ENCODE measurements around the gene KCNH6.

The KCNH6 gene

DNA sequence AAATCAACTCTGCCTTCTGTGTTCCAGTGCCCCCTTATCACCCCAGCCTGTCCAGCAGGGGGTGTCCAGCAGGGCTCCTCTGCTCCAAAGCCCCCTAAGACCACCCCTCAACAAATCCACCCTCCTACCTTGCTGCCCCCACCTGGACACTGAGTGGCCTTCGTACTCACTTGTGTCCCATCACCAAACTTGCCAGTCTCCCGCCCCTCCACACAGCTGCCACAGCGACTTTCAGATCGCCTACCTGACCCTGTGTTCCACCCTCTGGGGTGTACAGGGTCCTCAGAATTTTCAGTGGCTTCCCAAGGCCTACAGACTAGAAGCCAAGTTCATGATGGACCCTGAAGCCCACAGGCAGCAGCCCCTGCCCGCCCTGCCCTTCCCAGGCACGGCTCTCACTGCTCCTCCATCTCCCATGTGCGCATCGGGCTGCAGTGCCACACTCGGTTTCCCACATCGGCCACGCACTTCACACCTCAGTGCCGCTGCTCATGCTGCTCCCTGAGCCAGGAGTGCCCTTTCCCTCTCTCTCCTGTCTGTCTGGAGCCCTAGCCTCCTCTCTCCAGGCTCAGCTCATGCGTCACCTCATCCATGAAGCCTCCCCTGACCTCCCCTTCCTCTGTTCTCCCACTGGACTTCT is 11.8 kb downstream of the KCNH6 start:
- DNase-seq = no peak

DNA sequence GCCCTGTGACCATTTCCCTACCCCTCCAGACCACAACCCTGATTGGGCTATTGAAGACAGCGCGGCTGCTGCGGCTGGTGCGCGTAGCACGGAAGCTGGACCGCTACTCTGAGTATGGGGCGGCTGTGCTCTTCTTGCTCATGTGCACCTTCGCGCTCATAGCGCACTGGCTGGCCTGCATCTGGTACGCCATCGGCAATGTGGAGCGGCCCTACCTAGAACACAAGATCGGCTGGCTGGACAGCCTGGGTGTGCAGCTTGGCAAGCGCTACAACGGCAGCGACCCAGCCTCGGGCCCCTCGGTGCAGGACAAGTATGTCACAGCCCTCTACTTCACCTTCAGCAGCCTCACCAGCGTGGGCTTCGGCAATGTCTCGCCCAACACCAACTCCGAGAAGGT is 12.5 kb downstream of the KCNH6 start:
- DNase-seq = no peak

DNA sequence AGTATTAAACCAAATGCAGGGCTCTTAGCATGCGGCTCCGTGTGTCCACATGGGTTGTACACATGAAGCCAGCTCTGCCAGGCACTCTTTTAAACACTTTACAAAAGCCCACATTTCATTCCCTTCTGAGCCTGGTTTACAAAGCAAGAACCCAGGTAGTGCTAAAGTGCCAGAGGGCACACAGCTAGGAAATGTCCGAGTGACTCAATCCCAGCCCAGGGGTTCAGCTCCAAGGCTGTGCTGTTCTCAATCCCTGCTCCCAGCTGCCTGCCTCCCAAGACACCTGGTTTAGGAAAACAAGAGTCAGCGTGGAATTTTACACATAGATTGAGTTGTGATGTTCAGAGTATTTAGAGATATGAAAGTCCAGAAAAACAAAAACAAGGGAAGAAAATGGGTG is 13.8 kb downstream of the KCNH6 start:
- DNase-seq = no peak

DNA sequence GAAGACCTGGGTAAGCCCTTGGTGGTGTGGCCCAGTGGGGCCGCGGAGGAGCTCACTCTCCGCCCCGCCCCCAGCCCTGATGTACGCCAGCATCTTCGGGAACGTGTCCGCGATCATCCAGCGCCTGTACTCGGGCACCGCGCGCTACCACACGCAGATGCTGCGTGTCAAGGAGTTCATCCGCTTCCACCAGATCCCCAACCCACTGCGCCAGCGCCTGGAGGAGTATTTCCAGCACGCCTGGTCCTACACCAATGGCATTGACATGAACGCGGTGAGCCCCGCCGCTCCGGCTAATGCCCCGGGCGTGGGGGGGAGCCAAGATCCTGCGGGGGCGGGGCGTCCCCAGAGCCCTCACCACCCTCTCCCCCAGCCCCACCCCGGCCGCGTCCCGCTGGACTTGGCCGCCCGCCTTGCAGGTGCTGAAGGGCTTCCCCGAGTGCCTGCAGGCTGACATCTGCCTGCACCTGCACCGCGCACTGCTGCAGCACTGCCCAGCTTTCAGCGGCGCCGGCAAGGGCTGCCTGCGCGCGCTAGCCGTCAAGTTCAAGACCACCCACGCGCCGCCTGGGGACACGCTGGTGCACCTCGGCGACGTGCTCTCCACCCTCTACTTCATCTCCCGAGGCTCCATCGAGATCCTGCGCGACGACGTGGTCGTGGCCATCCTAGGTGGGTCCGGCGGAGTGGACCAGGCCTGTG is 15.0 kb downstream of the KCNH6 start:
- DNase-seq = no peak

DNA sequence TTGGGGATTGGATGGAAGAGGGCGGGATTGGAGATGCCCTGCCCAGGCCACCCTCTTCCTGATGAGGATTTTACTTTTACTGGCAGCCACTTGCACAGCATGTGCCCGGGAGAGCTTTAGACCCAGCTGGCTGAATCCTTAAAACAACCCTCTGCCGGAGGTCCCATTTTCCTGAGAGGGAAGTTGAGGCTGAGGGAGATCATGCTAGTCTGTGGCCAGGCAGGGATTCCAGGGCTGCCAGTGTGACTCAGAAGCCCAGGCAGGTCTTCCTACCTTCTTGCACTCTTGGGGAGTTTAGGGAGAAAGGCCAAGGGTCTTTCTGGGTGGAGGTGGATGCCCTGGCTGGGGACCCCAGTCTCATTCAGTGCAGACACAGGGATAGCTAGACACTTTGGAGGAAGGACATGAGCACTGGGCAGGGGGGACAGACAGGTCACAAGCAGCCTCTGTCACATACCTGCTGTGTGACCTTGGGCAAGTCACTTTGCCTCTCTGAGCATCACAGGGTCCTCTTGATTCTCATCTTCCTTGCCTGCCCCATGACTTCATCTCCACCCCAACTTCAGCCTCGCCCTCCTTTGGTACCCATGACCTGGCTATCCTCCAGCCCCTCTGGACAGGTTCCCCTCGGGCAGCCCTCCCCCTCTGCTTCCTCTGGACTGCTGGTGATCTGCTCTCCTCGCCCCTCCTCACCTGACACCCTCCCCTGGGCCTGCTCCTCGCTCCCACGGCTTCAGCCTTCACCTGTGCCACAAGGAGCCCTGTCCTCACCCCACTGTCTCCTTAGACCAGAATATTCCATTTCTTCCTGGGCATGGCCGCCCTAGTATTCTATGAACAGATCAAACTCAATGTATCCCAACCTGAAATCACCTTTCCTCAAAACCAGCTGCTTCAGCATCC is 15.8 kb downstream of the KCNH6 start:
- no peak for DNase-seq

DNA sequence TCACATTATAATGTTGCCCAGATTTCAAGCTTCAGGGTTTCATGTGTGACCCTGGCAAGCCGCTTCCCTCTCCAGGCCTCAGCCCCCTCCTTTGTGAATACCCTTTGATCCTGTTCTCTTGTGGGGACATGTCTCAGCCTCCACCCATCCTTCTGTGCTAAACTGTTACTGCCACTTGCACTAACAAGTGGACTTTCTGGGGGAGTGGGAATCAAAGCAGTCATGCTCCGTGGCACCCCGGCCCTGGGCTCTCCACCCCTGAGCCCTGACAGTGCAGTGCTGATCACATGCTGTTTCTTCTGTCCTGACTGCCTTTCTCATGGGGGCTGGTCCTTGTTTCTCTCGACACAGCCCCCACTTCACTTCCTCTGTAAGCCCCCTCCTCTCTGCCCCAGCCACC is 17.4 kb downstream of the KCNH6 start:
- no peak for DNase-seq

DNA sequence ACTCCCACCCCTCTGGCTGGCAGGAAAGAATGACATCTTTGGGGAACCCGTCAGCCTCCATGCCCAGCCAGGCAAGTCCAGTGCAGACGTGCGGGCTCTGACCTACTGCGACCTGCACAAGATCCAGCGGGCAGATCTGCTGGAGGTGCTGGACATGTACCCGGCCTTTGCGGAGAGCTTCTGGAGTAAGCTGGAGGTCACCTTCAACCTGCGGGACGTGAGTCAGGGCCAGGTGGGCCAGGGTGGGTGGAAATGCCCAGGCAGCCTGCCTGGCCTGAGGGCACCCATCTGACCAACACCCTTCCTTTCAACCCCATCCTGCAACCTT is 19.0 kb downstream of the KCNH6 start:
- no peak for DNase-seq

DNA sequence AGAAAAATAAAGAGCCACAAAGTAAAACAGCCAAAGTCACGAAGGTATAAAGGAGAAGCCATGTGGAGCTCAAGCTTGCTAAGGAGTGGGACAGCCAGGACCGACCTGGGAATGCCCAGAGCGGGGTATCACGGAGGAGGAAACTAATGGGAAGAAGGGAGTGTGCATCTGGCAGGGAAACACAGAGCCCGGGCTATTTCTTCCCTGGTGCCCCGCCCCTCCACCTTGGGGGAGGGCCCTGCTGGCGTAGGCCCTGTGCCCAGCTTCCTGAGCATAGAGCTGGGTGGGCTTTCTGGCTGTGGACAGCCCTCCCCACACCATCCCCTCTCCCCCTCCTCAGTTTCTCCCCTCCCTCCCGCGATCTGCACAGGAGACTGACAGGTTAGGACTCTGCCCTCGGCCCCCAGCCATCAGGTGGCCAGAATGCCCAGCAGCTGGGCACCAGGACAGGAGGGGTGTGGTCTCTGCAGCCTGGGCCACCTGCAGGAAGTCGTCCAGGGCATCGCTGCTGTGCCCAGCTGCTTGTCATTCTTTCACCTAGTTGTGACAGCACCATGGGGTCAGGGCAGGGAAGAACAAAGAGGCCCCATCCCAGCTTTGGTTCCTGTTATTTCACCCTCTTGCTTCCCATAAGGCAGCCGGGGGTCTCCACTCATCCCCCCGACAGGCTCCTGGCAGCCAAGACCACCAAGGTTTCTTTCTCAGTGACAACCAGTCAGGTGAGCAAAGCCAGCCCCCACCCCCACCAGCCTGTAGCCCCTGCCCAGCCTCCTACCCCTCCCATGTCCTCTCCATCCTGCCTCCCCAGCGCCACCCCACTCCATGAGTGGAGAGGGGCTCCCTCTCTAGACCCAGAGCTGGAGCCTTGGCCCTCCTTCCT is 20.0 kb downstream of the KCNH6 start:
- no peak for DNase-seq

DNA sequence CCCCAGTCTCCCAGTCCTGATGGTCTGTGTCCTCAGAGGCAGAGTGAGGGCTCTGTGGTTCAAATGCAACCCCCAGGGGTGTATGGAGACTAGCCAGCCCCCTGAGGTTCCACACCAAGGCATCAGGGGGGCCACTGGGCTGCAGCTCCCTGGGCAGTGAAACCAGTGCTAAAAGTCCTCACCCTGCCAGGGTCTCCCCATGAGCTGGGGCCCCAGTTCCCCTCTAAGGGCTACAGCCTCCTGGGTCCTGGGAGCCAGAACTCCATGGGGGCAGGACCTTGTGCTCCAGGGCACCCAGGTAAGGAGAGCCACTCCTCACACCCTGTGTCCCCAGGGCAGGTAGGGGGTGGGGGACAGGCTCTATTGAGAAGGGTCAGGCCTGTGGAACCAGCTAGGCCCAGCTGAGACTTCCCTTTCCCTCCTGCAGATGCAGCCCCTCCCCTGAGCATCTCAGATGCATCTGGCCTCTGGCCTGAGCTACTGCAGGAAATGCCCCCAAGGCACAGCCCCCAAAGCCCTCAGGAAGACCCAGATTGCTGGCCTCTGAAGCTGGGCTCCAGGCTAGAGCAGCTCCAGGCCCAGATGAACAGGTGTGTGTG is 20.8 kb downstream of the KCNH6 start:
- DNase-seq = no peak

DNA sequence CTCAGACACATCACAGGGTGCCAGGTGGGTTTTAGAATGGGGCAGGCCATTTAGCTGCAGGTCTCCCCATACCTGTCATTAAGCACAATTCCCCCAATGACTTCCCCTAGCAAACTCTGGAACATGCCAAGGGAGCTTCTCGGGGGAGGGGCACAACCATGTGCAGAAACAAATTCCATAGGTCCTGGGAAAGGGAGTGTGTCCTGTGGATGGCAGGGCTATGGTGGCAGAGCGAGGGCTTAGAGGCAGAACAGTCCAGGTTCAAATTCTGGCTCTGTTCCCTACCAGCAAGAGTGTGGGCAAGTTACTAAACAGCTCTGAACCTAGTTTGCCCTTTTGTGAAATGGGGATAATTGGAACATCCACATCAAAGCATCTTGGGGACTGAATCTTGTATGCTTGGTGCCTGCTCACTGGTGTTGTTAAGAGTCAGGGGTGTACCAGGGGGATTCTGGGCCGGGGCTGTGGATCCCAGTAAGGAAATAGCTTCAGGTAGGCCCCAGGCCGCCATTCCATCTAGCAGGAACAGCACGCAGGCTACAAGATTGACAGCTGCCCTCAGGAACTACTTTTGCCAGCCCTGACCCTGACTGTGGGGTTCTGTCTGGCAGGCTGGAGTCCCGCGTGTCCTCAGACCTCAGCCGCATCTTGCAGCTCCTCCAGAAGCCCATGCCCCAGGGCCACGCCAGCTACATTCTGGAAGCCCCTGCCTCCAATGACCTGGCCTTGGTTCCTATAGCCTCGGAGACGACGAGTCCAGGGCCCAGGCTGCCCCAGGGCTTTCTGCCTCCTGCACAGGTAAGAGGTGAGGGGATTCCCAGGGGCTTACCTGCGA is 21.5 kb downstream of the KCNH6 start:
- DNase-seq = no peak

DNA sequence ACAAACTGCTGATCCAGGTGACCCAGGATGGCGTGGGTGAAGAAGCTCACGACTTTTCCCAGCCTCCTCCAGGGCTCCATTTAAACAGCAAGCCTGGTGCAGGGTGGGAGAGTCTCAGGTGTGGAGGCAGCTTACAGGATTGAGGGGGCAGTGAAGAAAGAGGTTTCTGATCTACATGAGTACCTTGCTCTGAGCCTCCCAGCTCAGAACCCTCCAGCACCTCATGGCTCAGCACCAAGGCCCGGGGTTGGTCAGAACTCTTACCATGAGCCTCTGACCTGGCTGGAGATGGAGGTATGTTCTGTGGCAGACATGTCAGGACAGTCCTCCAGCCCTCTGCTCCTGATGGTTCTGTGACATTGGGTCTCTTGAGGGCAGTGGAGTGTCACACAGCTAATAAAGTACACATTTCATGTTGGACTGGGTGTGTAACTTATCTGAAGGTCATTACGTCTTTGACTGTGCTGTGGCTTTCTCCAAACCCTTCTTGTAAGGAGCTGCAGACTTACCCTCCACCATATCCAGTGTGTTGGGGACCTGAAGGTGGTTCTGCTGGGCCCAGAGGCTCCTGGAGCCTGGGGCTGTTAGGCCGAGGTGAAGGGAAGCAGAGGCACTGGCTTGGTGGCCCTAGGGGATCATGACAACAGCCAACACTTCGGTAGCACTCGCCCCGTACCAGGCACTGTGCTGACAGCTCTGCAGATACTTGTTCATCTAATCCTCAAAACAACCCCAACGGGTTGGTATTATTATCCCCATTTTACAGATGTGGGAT is 23.3 kb downstream of the KCNH6 start:
- no peak for DNase-seq

DNA sequence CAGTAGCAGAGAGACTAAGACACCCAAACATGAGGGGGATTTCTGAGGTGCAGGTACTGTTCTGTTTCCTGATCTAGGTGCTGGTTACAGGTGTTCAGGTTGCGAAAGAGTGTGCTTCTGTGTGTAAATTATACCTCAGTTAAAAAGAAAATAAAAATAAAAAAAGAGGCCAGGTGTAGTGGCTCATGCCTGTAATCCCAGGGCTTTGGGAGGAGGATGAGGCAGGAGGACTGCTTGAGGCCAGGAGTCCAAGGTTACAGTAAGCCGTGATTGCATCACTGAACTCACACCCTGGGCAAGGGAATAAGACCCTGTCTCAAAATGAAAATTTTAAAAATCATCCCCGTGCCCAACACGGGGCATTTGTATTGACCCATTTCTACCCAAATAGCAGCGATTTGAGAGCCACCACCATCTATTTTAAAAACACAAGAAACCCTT is 23.9 kb downstream of the KCNH6 start:
- DNase-seq = no peak

DNA sequence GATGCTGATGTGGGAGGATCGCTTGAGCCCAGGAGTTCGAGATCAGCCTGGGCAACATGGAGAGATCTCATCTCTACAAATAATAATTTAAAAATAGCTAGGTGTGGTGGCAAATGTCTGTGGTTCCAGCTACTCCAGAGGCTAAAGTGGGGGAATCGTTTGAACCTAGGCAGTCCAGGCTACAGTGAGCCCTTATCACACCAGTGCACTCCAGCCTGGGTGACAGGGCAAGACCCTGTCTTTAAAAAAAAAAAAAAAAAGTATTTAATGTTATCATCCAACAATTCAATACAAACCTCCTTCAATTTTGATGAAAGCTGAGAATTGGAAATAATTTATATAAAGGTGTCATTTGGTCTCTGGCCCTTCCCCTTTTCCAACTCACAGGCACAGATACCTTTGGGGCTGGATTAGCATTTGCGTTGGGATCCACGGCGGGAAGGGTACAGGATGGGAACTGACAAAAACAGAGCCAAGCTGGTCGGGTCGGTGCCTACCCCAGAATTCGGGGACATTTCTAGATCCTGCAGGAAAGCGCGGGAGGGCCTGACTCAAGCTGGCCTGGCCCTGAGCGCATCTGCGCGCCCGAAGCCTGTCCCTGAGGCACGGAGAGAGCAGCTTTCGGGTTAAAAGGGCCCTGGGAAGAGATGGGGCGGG is 26.3 kb downstream of the KCNH6 start:
- no peak for DNase-seq

DNA sequence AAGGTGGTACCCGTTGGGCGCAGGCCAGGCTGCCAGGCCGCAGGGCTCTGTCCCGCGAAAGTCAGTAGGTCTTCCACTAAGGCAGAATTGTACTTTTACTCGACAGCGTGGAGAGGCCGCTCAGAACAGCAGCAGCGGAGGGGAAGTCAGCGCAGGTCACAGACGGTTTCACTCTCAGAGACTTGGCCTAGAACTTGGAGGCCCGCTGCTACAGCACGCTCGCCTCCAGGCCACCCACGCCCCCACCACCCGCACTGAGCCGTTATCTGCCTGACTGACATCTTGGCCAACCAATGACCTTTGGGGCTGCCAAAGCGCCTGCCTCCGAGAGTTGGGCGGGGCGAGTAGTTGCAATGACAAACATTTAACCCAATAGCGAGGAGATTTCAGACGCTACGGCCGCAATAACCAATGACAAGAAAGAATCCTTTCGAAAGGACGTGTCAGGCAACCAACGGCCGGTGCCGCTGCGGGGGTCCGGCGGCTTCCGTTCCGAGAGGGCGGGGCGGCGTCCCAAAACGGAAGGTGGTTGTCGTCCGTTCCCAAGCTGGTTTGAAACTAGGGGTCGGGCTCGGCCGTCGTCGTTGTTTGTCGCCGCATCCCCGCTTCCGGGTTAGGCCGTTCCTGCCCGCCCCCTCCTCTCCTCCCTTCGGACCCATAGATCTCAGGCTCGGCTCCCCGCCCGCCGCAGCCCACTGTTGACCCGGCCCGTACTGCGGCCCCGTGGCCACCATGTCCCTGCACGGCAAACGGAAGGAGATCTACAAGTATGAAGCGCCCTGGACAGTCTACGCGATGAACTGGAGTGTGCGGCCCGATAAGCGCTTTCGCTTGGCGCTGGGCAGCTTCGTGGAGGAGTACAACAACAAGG is 27.0 kb downstream of the KCNH6 start, which contains the start of gene DCAF7:
Gene DCAF7, plus strand, starts transcription at position 532 of the 871 bp plus-strand sequence. Its CDS starts 201 bp downstream, at position 733.
- peak; percentile 96 for DNase-seq

DNA sequence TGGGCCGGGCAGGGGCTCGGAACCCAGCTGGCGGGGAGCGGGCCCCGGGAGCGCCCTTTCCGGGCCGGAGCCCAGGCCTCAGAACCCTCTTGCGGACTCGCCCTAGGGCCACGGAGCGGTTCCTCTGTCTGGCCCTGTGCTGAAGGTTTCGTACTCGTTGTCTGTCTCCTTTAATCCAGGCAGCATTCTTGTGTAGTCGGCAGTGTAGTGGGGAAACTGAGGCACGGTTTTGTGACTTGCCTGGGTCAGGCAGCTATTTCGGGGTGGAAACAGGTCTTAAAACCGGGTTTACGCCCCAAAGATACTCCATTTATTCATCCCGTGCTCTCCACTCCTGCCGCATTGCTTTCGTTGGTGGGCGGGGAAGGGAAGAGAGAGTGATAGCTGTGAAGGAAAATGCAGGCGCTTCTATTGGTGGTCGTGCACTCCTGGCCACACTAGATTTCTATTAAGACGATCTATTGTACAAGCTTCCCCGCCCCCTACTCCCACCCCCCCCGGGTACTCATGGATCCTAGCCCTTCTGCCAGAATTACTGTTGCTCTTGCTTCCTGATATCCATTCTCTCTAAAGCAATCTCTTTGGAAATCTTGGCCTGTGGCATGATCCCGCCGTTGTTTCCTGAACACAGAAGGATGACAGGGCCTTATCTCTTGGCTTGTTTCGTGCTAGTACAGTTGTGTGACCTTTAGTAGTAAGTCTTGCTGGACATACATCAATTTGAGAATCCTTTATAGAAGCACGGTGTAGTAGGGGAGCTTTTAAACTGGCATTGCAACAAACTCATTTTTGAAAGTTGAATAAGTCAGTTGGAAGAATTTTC is 27.9 kb downstream of the KCNH6 start:
- no peak for DNase-seq

DNA sequence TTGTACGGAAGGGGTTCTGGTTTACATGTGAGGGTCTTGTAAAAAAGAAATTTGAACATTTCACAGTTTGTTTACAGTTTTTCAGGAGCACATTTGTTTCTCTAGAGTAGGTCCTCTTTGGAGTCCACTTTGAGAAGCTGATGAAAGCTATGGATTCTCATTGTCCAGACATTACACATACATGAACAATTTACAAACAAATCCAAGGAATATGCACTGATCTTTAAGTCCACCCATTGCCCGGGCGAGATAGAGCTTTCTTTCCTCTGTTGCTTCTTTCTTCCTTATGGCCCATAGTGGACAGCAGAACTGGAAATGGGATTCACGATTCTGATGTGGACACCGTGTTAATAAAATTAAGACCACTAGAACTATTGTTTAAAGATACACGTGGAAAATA is 29.1 kb downstream of the KCNH6 start:
- DNase-seq = no peak

DNA sequence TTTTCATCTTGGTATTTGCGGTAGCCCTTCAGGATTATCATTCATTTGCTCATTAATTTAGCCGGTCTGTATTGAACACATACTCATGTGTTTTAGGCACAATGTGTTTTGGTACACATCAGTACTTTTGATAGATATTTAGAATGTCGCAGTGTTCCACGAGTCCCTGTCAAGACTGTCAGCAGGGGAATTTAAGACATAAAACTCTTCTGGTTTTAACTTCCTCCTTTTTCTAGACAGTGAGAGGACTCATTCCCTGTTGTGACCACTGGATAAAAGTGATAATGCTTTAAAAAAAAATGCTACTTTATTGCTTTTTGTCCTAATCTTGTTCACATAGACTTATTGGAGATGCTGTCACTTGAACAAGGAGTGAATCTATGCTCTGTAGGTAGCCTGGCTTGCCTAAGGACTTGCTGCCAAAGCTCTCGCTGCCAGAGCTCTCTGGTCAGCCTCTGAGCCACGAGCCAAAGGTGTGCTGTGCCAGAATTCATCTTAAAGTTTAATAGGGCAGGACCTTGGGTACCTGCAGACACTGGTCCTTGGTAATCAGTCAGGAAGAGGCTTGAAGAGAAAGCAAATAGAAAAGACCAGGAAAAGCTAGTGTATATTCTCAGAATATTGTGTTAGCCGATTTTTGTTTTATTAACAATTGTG is 32.5 kb downstream of the KCNH6 start:
- DNase-seq = no peak

Measured in GOT3 (cell line).